GM12878 (cell line): ENCODE measurements around the gene HACE1. TPM values are rescaled to one million over a fixed set of nuclear protein-coding genes. Genes with fewer than 3 reads are reported as not detected.

Experiments used
- ATAC-seq: fragments of 200-7000 bp; cut with Tn5 transposase; 3 replicates; pipeline ENCODE4 v1.9.1; 2020; ENCODE audit warnings: mild to moderate bottlenecking, moderate library complexity
- BruUV-seq: library from RNA; stranded (reverse); fragments of 400-500 nt; replicated peaks from 2 replicates; lab custom pipeline; 2021; lab: Mats Ljungman, UMichigan
- CTCF ChIA-PET: fragments of 300-600 bp; sonication (Branson Sonifier 250); formaldehyde crosslinking; extraction: SDS; loops from one replicate; lab custom pipeline; 2021; ENCODE audit warnings: inconsistent platforms; lab: Yijun Ruan, JAX
- POLR2A ChIA-PET: fragments of 350-600 bp; formaldehyde crosslinking; extraction: SDS; loops from one replicate; lab custom pipeline; 2021; ENCODE audit warnings: inconsistent platforms; lab: Charles Lee
- RAD21 ChIA-PET: fragments of 300-600 bp; sonication (Branson Sonifier 250); formaldehyde crosslinking; loops from one replicate; lab custom pipeline; 2023; ENCODE audit warnings: antibody characterized with exemption; ENCODE audit not compliant: unreplicated experiment; lab: Charles Lee
- SMC1A ChIA-PET: fragments of 300-600 bp; sonication (Branson Sonifier 250); formaldehyde crosslinking; loops from one replicate; lab custom pipeline; 2023; ENCODE audit not compliant: unreplicated experiment, uncharacterized antibody; lab: Charles Lee
- DNase-seq: peaks from one replicate; pipeline ENCODE4 v3.0.0-alpha.2; 2011; ENCODE audit warnings: low read depth, low spot score
- FAIRE-seq: peaks from 3 replicates; lab custom pipeline; 2011; peaks lifted over from hg19 to GRCh38; lab: Jason Lieb, UNC
- H2AFZ ChIP-seq: 2 replicates; pipeline ENCODE4 v1.6.0; 2011; ENCODE audit warnings: low read depth, low read length, control low read depth; ENCODE audit not compliant: control insufficient read depth
- H3K27ac ChIP-seq: 2 replicates; pipeline ENCODE4 v1.5.1; 2011; ENCODE audit warnings: control low read depth; ENCODE audit not compliant: control insufficient read depth, insufficient read depth
- H3K27me3 ChIP-seq, 2 experiments: replicated peaks in 1 of 2; 2 replicates each; pipeline versions ENCODE4 v1.6.0 to v1.6.1; 2011; ENCODE audit warnings: low read length in 1 of 2; ENCODE audit not compliant: control insufficient read depth in 2 of 2, insufficient read depth in 2 of 2
- H3K36me3 ChIP-seq, 2 experiments: 2 replicates each; pipeline ENCODE4 v1.5.1; 2011; ENCODE audit warnings: low read length in 1 of 2; ENCODE audit not compliant: control insufficient read depth in 2 of 2, insufficient read depth in 2 of 2
- H3K4me1 ChIP-seq: 2 replicates; pipeline ENCODE4 v1.6.1; 2011; ENCODE audit warnings: mild to moderate bottlenecking, low read length, moderate library complexity, mixed read lengths; ENCODE audit not compliant: control insufficient read depth, insufficient read depth
- H3K4me2 ChIP-seq: 2 replicates; pipeline ENCODE4 v1.6.0; 2011; ENCODE audit warnings: control low read depth; ENCODE audit not compliant: control insufficient read depth, insufficient read depth
- H3K4me3 ChIP-seq: fragments of 200-600 bp; sonication (generic); 2 replicates; pipeline ENCODE4 v1.5.1; 2016
- H3K79me2 ChIP-seq: 2 replicates; pipeline ENCODE4 v1.6.0; 2011; ENCODE audit warnings: low read length; ENCODE audit not compliant: control insufficient read depth, insufficient read depth
- H3K9ac ChIP-seq: 2 replicates; pipeline ENCODE4 v1.8.0; 2011; ENCODE audit warnings: low read length, control low read depth, mixed read lengths; ENCODE audit not compliant: control insufficient read depth, insufficient read depth
- H3K9me3 ChIP-seq: replicated peaks from 3 replicates; pipeline ENCODE4 v1.5.1; 2011; ENCODE audit warnings: mild to moderate bottlenecking, low read length; ENCODE audit not compliant: control insufficient read depth, insufficient read depth
- H4K20me1 ChIP-seq: 2 replicates; pipeline ENCODE4 v1.6.0; 2011; ENCODE audit not compliant: control insufficient read depth, insufficient read depth
- ATF2 ChIP-seq: IDR thresholded peaks from 2 replicates; pipeline ENCODE4 v1.6.1; 2012; ENCODE audit warnings: low read length, inconsistent platforms
- CBFB ChIP-seq: IDR thresholded peaks from 2 replicates; pipeline ENCODE4 v1.6.1; 2016; ENCODE audit warnings: antibody characterized with exemption, low read depth
- CEBPZ ChIP-seq: fragments of 150-350 bp; IDR thresholded peaks from 2 replicates; pipeline ENCODE4 v1.6.1; 2016; ENCODE audit warnings: low read depth, low read length
- CHD4 ChIP-seq: fragments of 200-600 bp; sonication (generic); IDR thresholded peaks from 2 replicates; pipeline ENCODE4 v1.6.1; 2016; ENCODE audit warnings: mild to moderate bottlenecking
- ELK1 ChIP-seq: IDR thresholded peaks from 2 replicates; pipeline ENCODE4 v1.6.1; 2012; ENCODE audit warnings: low read depth, low read length, improper control_type of control experiment
- FOS ChIP-seq: IDR thresholded peaks from 3 replicates; pipeline ENCODE4 v1.6.1; 2011; ENCODE audit warnings: borderline replicate concordance; ENCODE audit not compliant: insufficient read length; ENCODE audit errors: extremely low read depth
- HDGF ChIP-seq: fragments of 450-650 bp; IDR thresholded peaks from 2 replicates; pipeline ENCODE4 v1.6.1; 2016; ENCODE audit warnings: antibody characterized with exemption
- PAX5 ChIP-seq: IDR thresholded peaks from 2 replicates; pipeline ENCODE4 v1.6.1; 2011; ENCODE audit warnings: low read depth, low read length, borderline replicate concordance
- PBX3 ChIP-seq: IDR thresholded peaks from 2 replicates; pipeline ENCODE4 v1.6.1; 2011; ENCODE audit warnings: mild to moderate bottlenecking, low read depth, low read length, moderate library complexity; ENCODE audit not compliant: insufficient replicate concordance
- SMAD1 ChIP-seq: fragments of 450-650 bp; IDR thresholded peaks from 2 replicates; pipeline ENCODE4 v1.6.1; 2018; ENCODE audit warnings: mild to moderate bottlenecking, low read depth; ENCODE audit not compliant: partially characterized antibody
- SRF ChIP-seq, 2 experiments: IDR thresholded peaks; 2 replicates each; pipeline ENCODE4 v1.6.1; 2011; ENCODE audit warnings: low read depth in 2 of 2, low read length in 2 of 2, mild to moderate bottlenecking in 1 of 2, moderate library complexity in 1 of 2
- STAT1 ChIP-seq: fragments of 450-650 bp; conservative IDR thresholded peaks from 2 replicates; pipeline ENCODE4 v1.6.1; 2014; ENCODE audit warnings: antibody characterized with exemption, mild to moderate bottlenecking
- ZNF207 ChIP-seq: fragments of 450-650 bp; IDR thresholded peaks from 2 replicates; pipeline ENCODE4 v1.6.1; 2014; ENCODE audit warnings: antibody characterized with exemption, mild to moderate bottlenecking, borderline replicate concordance
- ZNF217 ChIP-seq: fragments of 450-650 bp; IDR thresholded peaks from 2 replicates; pipeline ENCODE4 v1.6.1; 2017; ENCODE audit warnings: antibody characterized with exemption, mild to moderate bottlenecking
- ZNF274 ChIP-seq: IDR thresholded peaks from one replicate; pipeline ENCODE4 v1.8.0; 2011; ENCODE audit not compliant: insufficient read length, insufficient read depth
- WGBS: methylation state at CpG from one replicate; pipeline ENCODE4 v1.1.6; 2016; ENCODE audit warnings: low lambda C conversion rate; ENCODE audit not compliant: insufficient replicate concordance, insufficient coverage; ENCODE audit errors: missing lambda C conversion rate; 5-methylcytosine and 5-hydroxymethylcytosine counted together
- in situ Hi-C: fragments of 300-500 bp; cut with MboI; formaldehyde crosslinking; loops from 9 replicates; pipeline ENCODE4 v1.14.3; 2018; ENCODE audit warnings: mixed read lengths
- intact Hi-C: fragments of 100-400 bp; cut with micrococcal nuclease; formaldehyde crosslinking; loops from one replicate; pipeline ENCODE4 v1.14.2; 2022; ENCODE audit not compliant: unreplicated experiment
- polyA plus RNA-seq, 11 experiments: library from polyadenylated mRNA; depleted of rRNA in 4 of 11; unstranded in 6 of 11; stranded (reverse) in 5 of 11; fragments of >200 nt; fragmentation: Nextera tagmentation in 4 of 11; fragmentation: Illumina TruSeq in 1 of 11; extraction: Ambion mirVana in 4 of 11; extraction: Trizol in 1 of 11; gene quantifications; 1 replicate in 1 of 11; 2 replicates in 10 of 11; pipeline versions ENCODE4 v1.2.1 to v1.2.3, GENCODE V29; 2011 to 2016; ENCODE audit warnings: inconsistent platforms in 2 of 11, missing spikeins in 2 of 11, low read depth in 1 of 11
- total RNA-seq, 4 experiments: library from RNA; depleted of rRNA in 3 of 4; stranded (reverse); fragments of >200 nt in 3 of 4; fragmentation: Illumina TruSeq in 1 of 4; extraction: Trizol in 1 of 4; gene quantifications; 2 replicates each; pipeline versions ENCODE4 v1.2.1 to v1.2.3, GENCODE V29; 2013 to 2021

Gene HACE1
- total and polyA plus RNA-seq, 10 of the 15 experiments (the other 5 are each of a cell fraction or from before 2014, with no cell fraction given) = 1.6 to 16.9 (median 5.6) TPM

- Histone ChIP-seq H3K4me1 (no peaks in the 10 kb centered on the region), H3K27me3 (no peaks in the 10 kb centered on the region), H3K79me2 (no peaks in the 10 kb centered on the region), H4K20me1 (no peaks in the 10 kb centered on the region), H2AFZ (no peak overlapping the region), H3K4me3 (no peak overlapping the region), H3K9ac (no peak overlapping the region), H3K9me3 (no peaks in the 10 kb centered on the region), H3K4me2 (no peak overlapping the region), H3K36me3 (no peaks in the 10 kb centered on the region), H3K27ac (no peak overlapping the region)
- in situ Hi-C loops = no loop called here
- FAIRE-seq (no peak), DNase-seq (no peak), ATAC-seq (no peak)
- ChIA-PET CTCF (no interaction called here), SMC1A (interaction anchor here (0.6 kb wide), 1 partner anchor 13 kb away, joined by 3 read pairs; no protein-coding TSS in a partner anchor), RAD21 (no interaction called here), POLR2A (no interaction called here)
- intact Hi-C loops = no loop called here
- 88% methylated on average over 4 of the region's 4 CpGs for WGBS
- no TSS peak for BruUV-seq
- TF ChIP-seq FOS (no peak), CBFB (no peak), PBX3 (no peak), ELK1 (no peak), SRF (IDR thresholded peaks at IDR 0.05; ENCODE audit: low read depth in 2 of 2, low read length in 2 of 2) (no peak), PAX5 (no peak), ZNF274 (no peak), HDGF (no peak), ZNF207 (no peak), SMAD1 (no peak), ZNF217 (no peak), ATF2 (no peak), STAT1 (no peak), CEBPZ (no peak), CHD4 (no peak)
Observed at GRCh38 chr6:104716858-104717257, 142.9 kb downstream of the HACE1 start.
